Pancreas (tissue), 10 donors: ENCODE results near the gene RGS13. TPM values are rescaled to one million over a fixed set of nuclear protein-coding genes. Genes with fewer than 3 reads are reported as not detected.
"Not testable (repeated sequence)": the region's sequence is repeated elsewhere in the genome, so short reads cannot be mapped to it uniquely, and the experiment has no call there.

ENCODE experiments used
- ATAC-seq, 4 donors: fragments of 200-7000 bp; cut with Tn5 transposase; one replicate each; pipeline versions ENCODE4 v1.8.0 to v1.9.1; 2020; ENCODE audit warnings: mild to moderate bottlenecking in 4 of 4, moderate library complexity in 4 of 4
- DNase-seq, 6 donors: peaks; one replicate each; pipeline ENCODE4 v3.0.0-alpha.2; 2020
- FAIRE-seq: peaks from 2 replicates; lab custom pipeline; 2012; peaks lifted over from hg19 to GRCh38; lab: Jason Lieb, UNC
- H3K27ac ChIP-seq, 4 donors: fragments of 200-600 bp; sonication (generic); 1 replicate in 3 of 4; 2 replicates in 1 of 4; pipeline versions ENCODE4 v1.5.0 to v1.8.0; 2020
- H3K27me3 ChIP-seq, 4 donors: fragments of 200-600 bp; one replicate each; pipeline ENCODE4 v1.8.0; 2021
- H3K36me3 ChIP-seq, 3 donors: fragments of 200-600 bp; sonication (generic) in 1 of 3; one replicate each; pipeline versions ENCODE4 v1.5.0 to v1.8.0; 2020 to 2021
- H3K4me1 ChIP-seq, 3 donors: fragments of 200-600 bp; one replicate each; pipeline ENCODE4 v1.8.0; 2021
- H3K4me3 ChIP-seq, 4 donors: fragments of 200-600 bp; sonication (generic) in 2 of 4; one replicate each; pipeline versions ENCODE4 v1.5.0 to v1.8.0; 2020 to 2021
- H3K9me3 ChIP-seq, 4 donors: fragments of 200-600 bp; one replicate each; pipeline ENCODE4 v1.8.0; 2021
- WGBS, 2 donors: extraction: QIAGEN DNeasy Blood & Tissue Kit; methylation state at CpG; one replicate each; pipeline ENCODE4 v1.1.7; 2013; 5-methylcytosine and 5-hydroxymethylcytosine counted together
- intact Hi-C, 3 donors: fragments of 100-400 bp; cut with DNase I; formaldehyde crosslinking; loops; one replicate each; pipeline versions ENCODE4 v1.11.1 to v1.14.2; 2022
- polyA plus RNA-seq, 2 donors: library from polyadenylated mRNA; stranded (reverse); fragments of 200-250 nt; gene quantifications; one replicate each; pipeline ENCODE4 v1.2.3, GENCODE V29; 2013
- total RNA-seq, 6 donors: library from RNA; stranded (reverse); fragmentation: NEBNext Ultra II Directional in 4 of 6; extraction: Animal tissue kit (Norgen Biotek cat#: 25700) in 4 of 6; gene quantifications; one replicate each; pipeline versions ENCODE4 v1.2.1 to v1.2.4, GENCODE V29; 2021 to 2023
- TF ChIP-seq, protein P1 (sequence below), 4 donors: fragments of 200-600 bp; sonication (generic) in 3 of 4; IDR thresholded peaks; one replicate each; pipeline versions ENCODE4 v1.5.0 to v1.8.0; 2021; ENCODE audit warnings: antibody characterized with exemption in 4 of 4
- donor health status: healthy with polysubstance abuse.
- donor health status: DM: no; HTN: no; CAD: no; lungs with moderate emphysema.
- donor health status: DM: no; HTN: no; CAD: no.
- donor health status: control.
- donor health status: control.
- donor health status: Bipolar disorder and iron deficiency.
- donor health status: DM: yes; HTN: yes; CAD: no.
- donor health status: DM: no; HTN: no; CAD: no.
- donor health status: DM: no; HTN: no; CAD: no.
- donor health status: DM: yes; HTN: yes; CAD: no.

The RGS13 gene
- total and polyA plus RNA-seq, 8 donors: 0.21 to 0.84 (median 0.25) TPM; not detected in 2

DNA sequence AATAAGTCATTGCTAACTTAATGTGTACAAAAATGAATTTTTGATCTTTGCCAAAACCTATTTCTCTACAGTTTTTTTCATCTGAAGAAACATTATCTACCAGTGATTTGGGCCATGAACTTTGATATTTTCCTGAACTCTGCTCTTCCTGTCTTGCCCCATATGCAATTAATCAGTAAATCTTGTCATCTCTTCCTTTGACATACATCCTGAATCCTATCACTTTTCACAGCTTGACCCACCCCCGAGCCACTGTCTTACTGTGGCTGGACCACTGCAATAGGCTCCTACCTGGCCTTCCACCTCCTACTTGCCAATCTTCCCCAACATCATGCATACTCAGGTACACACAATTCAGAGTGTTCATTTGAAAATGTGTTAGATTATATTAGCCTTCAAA is 46.4 kb downstream of the RGS13 start:
- ATAC-seq (no peak), DNase-seq (no peak), FAIRE-seq (no peak)
- Histone ChIP-seq H3K9me3 (no peaks in the 10 kb centered on the region), H3K36me3 (no peaks in the 10 kb centered on the region), H3K4me3 (no peak overlapping the region), H3K27ac (no peak overlapping the region), H3K4me1 (no peaks in the 10 kb centered on the region), H3K27me3 (no peaks in the 10 kb centered on the region)
- TF ChIP-seq, protein P1, sequence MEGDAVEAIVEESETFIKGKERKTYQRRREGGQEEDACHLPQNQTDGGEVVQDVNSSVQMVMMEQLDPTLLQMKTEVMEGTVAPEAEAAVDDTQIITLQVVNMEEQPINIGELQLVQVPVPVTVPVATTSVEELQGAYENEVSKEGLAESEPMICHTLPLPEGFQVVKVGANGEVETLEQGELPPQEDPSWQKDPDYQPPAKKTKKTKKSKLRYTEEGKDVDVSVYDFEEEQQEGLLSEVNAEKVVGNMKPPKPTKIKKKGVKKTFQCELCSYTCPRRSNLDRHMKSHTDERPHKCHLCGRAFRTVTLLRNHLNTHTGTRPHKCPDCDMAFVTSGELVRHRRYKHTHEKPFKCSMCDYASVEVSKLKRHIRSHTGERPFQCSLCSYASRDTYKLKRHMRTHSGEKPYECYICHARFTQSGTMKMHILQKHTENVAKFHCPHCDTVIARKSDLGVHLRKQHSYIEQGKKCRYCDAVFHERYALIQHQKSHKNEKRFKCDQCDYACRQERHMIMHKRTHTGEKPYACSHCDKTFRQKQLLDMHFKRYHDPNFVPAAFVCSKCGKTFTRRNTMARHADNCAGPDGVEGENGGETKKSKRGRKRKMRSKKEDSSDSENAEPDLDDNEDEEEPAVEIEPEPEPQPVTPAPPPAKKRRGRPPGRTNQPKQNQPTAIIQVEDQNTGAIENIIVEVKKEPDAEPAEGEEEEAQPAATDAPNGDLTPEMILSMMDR (IDR thresholded peaks at IDR 0.05): no peak
- intact Hi-C loops: no loop called here
- WGBS, 2 donors: 70 to 81% methylated on average over 1 of the region's 1 CpG

DNA sequence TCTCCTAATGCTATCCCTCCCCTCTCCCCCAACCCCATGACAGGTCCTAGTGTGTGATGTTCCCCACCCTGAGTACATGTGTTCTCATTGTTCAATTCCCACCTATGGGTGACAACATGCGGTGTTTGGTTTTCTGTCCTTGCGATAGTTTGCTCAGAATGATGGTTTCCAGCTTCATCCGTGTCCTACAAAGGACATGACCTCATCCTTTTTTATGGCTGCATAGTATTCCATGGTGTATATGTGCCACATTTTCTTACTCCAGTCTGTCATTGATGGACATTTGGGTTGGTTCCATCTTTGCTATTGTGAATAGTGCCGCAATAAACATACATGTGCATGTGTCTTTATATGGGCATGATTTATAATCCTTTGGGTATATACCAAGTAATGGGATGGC is 47.1 kb downstream of the RGS13 start:
- H3K27me3 ChIP-seq, H3K4me1 ChIP-seq, H3K27ac ChIP-seq, intact Hi-C loops, DNase-seq, H3K9me3 ChIP-seq, FAIRE-seq, H3K36me3 ChIP-seq, ATAC-seq, H3K4me3 ChIP-seq: not testable (repeated sequence)
- WGBS, 2 donors: 96 to 97% methylated on average over 4 of the region's 4 CpGs

DNA sequence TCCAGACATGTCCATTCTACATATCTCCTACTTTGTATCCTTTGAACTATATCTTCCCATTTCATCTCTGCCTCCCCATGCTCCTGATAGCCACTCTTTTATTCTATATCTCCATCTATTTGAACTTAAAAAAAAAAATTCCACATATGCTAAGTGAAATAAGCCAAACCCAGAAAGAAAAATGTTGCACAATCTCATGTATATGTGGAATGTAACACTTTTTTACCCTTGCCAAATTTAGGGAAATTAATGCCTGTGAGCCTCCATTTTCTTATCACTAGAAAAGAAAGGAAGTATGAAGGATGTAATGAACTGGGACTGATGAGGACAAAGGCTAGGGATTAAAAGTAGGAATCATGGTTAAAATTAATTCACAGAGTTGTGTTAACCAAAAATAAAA is 53.5 kb downstream of the RGS13 start:
- FAIRE-seq: no peak

DNA sequence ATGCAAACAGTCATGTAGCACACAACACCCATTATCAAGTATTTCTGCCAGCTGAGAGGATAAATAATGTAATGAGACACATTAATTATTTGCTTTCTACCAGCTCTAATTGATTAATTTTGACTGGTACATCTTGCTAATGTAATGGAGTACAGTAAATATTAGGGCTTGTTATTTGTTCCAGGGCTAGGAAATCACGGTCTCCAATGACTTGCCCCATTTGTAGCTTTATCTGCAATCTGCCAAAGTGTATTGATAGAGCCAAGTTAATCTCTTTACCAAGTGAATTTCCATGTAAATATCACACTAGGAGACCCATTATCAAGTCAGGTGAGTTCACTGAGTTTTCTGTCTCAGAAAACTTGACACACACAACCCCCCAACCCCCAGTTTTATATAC is 55.1 kb downstream of the RGS13 start:
- ATAC-seq: peak in 2 of 4 donors; percentile 44 to 51
- intact Hi-C loops: loop anchor here in 1 of 3 donors (10.0 kb wide), 1 partner anchor 204 kb away; no protein-coding TSS in a partner anchor
- 7 to 15% methylated on average over 1 of the region's 1 CpG for WGBS, 2 donors
- FAIRE-seq: no peak
- Histone ChIP-seq H3K9me3 (no peaks in the 10 kb centered on the region), H3K36me3 (no peaks in the 10 kb centered on the region), H3K4me1 (no peaks in the 10 kb centered on the region), H3K4me3 (no peak overlapping the region), H3K27ac (no peak overlapping the region), H3K27me3 (no peaks in the 10 kb centered on the region)
- no peak for DNase-seq
- TF ChIP-seq, protein P1 (IDR thresholded peaks at IDR 0.05): no peak

More for the DNA sequence above, 53.5 kb downstream of the RGS13 start:
- no peak overlapping the region for H3K4me3 ChIP-seq
- intact Hi-C loops: no loop called here
- no peak overlapping the region for H3K27ac ChIP-seq
- no peak for DNase-seq
- TF ChIP-seq, protein P1 (IDR thresholded peaks at IDR 0.05): no peak
- ATAC-seq: no peak
- no peaks in the 10 kb centered on the region for H3K36me3 ChIP-seq
- H3K4me1 ChIP-seq: no peaks in the 10 kb centered on the region
- H3K27me3 ChIP-seq: no peaks in the 10 kb centered on the region
- H3K9me3 ChIP-seq: no peaks in the 10 kb centered on the region

DNA sequence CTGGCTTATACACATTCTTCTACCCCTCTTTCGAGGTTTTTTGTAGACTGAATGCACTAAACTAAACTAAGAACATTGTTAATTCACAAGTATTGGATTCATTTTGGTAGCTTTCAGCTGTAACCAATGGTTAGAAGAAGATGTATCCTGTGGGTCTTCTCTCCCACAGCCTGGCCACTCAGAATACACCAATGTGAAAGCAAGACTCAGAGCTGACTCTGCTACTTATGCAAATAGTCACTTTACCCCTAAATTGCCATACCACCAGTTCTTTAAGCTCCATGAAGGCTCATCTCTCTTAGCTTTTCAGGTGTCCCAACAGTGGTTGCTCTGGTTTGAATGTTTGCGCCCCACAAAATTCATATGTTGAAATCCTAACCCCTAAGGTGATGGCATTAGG is 60.1 kb downstream of the RGS13 start:
- Histone ChIP-seq H3K27me3 (no peaks in the 10 kb centered on the region), H3K9me3 (no peaks in the 10 kb centered on the region), H3K36me3 (no peaks in the 10 kb centered on the region), H3K4me1 (peaks cover 3 to 8% (median 6%) of the 10 kb centered on the region in 3 donors), H3K27ac (no peak overlapping the region), H3K4me3 (no peak overlapping the region)
- ATAC-seq (no peak), DNase-seq (no peak), FAIRE-seq (no peak)
- intact Hi-C loops: loop anchor here in 1 of 3 donors (10.0 kb wide), 1 partner anchor 199 kb away; no protein-coding TSS in a partner anchor
- TF ChIP-seq, protein P1 (IDR thresholded peaks at IDR 0.05): no peak
- WGBS, 2 donors: 76 to 80% methylated on average over 2 of the region's 2 CpGs
